Measurements from ENCODE around the gene ARL14EP.

DNA sequence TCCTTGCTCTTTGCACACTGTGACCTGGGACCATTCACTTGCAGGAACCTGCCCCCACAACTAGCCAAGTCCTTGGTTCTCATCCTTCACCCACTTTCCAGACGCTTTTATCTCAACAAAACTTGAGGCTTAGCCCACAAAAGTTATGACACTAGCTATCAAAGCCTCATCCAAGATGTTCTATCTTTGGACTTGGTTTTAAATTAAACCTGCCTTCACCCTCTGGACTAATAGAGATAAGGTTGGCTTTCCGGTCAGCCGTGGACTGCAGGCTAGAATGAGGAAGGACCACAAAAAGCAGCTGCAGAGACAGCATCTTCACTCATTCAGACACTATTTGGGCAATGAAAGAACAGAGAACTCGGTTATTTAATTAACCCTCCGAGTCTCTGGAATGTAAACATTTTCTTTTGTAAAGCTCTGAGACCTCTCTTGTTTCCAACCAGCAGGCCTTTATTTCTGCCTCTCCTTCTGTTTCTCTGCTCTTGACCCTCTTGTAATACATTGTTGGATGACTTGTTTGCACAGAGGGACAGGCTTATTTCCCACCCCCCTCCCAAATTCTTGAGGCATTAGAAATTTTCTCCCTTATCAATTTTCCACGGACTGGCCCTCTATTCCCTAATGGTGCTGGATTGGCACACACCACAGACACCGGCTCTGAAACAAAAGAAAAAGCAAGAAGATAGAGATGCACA is 41.4 kb downstream of the ARL14EP start:
- no peak for TF ChIP-seq EP300 (conservative IDR thresholded peaks at IDR 0.05; ENCODE audit: poor library complexity, severe bottlenecking)
- TF ChIP-seq, protein P1, sequence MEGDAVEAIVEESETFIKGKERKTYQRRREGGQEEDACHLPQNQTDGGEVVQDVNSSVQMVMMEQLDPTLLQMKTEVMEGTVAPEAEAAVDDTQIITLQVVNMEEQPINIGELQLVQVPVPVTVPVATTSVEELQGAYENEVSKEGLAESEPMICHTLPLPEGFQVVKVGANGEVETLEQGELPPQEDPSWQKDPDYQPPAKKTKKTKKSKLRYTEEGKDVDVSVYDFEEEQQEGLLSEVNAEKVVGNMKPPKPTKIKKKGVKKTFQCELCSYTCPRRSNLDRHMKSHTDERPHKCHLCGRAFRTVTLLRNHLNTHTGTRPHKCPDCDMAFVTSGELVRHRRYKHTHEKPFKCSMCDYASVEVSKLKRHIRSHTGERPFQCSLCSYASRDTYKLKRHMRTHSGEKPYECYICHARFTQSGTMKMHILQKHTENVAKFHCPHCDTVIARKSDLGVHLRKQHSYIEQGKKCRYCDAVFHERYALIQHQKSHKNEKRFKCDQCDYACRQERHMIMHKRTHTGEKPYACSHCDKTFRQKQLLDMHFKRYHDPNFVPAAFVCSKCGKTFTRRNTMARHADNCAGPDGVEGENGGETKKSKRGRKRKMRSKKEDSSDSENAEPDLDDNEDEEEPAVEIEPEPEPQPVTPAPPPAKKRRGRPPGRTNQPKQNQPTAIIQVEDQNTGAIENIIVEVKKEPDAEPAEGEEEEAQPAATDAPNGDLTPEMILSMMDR (IDR thresholded peaks at IDR 0.05; ENCODE audit: poor library complexity, severe bottlenecking): no peak
- TF ChIP-seq RAD21 (conservative IDR thresholded peaks at IDR 0.05): no peak
- TF ChIP-seq POLR2AphosphoS5 (IDR thresholded peaks at IDR 0.05): no peak
- TF ChIP-seq EZH2 (IDR thresholded peaks at IDR 0.05; ENCODE audit: borderline replicate concordance, insufficient read depth, low read length, poor library complexity, severe bottlenecking): no peak
- TF ChIP-seq, protein P2, sequence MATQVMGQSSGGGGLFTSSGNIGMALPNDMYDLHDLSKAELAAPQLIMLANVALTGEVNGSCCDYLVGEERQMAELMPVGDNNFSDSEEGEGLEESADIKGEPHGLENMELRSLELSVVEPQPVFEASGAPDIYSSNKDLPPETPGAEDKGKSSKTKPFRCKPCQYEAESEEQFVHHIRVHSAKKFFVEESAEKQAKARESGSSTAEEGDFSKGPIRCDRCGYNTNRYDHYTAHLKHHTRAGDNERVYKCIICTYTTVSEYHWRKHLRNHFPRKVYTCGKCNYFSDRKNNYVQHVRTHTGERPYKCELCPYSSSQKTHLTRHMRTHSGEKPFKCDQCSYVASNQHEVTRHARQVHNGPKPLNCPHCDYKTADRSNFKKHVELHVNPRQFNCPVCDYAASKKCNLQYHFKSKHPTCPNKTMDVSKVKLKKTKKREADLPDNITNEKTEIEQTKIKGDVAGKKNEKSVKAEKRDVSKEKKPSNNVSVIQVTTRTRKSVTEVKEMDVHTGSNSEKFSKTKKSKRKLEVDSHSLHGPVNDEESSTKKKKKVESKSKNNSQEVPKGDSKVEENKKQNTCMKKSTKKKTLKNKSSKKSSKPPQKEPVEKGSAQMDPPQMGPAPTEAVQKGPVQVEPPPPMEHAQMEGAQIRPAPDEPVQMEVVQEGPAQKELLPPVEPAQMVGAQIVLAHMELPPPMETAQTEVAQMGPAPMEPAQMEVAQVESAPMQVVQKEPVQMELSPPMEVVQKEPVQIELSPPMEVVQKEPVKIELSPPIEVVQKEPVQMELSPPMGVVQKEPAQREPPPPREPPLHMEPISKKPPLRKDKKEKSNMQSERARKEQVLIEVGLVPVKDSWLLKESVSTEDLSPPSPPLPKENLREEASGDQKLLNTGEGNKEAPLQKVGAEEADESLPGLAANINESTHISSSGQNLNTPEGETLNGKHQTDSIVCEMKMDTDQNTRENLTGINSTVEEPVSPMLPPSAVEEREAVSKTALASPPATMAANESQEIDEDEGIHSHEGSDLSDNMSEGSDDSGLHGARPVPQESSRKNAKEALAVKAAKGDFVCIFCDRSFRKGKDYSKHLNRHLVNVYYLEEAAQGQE (IDR thresholded peaks at IDR 0.05; ENCODE audit: borderline replicate concordance): no peak
- TF ChIP-seq SMC3 (conservative IDR thresholded peaks at IDR 0.05; ENCODE audit: poor library complexity): no peak
- no peak for TF ChIP-seq TAF1 (IDR thresholded peaks at IDR 0.05; ENCODE audit: low read depth)
- TF ChIP-seq MXI1 (conservative IDR thresholded peaks at IDR 0.05; ENCODE audit: poor library complexity, severe bottlenecking): no peak

All from neural cell (in vitro differentiated cells).